ENCODE measurements around the gene ARMH4.
"Not testable (repeated sequence)": the region's sequence is repeated elsewhere in the genome, so short reads cannot be mapped to it uniquely, and the experiment has no call there.

The ARMH4 gene

DNA sequence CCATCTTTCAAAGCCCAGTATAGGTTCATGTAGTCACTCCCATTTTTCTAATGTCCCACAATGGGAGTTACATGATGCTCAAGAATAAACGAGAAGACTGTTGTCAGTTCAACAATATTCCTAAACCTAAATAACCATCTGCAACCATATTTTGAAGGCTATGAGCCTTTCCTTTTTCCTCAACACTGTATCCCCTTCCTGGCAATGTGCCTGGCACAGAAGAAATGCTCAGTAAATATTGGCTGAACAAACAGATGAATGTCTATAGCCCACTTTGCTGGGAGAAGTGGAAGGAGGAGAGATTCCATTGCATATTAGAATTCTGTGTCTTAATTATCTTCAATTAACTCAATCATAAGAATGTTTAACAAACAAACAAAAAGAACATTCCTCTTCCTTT lies 6.1 kb downstream of the ARMH4 start:
- no peak for DNase-seq (ENCODE audit: low read depth, low spot score)

DNA sequence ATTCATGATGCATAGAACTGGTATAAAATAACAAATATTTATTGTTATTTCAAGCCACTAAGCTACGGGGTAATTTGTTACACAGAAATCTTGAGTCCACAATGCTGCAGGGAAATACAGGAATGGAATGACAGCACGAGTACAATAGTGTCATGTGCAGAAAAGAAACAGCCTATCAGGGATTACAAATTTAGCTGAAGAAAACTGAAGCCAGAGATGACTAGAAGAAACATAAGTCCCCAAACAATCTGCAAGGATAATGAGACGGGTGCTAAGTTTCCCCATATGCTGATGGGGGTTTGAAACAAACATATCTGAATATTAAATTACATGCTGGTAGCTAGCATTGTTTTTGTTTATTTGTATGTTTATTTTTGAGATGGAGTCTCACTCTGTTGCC lies 8.9 kb downstream of the ARMH4 start:
- DNase-seq (ENCODE audit: low read depth, low spot score), result no peak

DNA sequence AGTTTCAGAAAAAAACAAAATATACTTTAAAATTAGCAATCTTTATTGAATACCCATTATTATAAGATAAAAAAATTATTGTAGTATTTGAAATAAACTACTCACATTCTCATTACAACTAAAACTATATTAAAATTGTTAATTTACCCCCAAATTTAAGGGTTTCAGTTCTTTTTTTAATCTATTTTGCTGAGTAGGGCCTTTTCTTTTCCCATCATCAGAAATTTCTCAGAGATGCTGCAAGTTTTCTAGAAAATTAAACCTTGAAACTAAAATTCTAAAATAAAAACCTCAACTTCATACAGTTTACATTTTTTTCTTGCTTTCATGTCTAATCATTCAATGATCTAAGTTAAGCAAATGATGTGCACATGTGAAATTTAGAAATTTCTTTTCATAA lies 10.1 kb downstream of the ARMH4 start:
- no peak for DNase-seq (ENCODE audit: low read depth, low spot score)

DNA sequence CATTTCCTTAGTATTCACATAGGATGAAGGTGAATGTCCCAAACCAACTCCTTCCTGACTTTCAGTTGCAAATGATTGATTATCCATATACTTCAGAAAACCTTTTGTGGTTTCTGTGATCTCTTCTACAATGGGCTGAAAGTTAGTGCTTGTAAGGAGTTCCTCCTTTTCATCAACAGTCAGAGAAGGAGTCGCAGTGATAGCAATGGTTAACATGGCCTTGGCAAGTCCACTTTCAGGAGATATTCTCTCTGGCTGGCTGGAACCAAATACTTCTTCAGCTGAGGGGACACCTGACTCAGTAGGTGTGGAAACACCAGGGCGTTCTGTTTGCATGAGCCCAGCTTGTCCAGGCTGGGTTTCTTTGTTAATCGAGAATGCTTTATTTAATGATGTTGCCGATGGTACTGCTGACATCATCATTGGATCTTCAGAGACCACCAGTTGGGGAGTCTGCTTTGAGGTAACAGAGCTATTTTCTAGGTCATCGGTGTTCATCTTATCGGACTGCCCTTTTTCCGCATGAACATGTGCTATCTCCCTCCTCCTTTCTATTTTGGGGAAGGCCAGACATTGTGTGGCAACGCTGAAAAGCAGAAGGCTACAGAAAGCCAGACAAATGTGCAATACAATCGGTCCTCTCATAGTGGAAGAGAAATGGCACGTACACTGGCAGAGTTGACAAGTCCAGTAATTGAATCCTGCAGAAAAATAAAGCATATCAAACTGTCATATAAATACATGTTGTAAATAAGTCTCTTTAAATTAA lies 13.1 kb downstream of the ARMH4 start:
- no peak for DNase-seq (ENCODE audit: low read depth, low spot score)

DNA sequence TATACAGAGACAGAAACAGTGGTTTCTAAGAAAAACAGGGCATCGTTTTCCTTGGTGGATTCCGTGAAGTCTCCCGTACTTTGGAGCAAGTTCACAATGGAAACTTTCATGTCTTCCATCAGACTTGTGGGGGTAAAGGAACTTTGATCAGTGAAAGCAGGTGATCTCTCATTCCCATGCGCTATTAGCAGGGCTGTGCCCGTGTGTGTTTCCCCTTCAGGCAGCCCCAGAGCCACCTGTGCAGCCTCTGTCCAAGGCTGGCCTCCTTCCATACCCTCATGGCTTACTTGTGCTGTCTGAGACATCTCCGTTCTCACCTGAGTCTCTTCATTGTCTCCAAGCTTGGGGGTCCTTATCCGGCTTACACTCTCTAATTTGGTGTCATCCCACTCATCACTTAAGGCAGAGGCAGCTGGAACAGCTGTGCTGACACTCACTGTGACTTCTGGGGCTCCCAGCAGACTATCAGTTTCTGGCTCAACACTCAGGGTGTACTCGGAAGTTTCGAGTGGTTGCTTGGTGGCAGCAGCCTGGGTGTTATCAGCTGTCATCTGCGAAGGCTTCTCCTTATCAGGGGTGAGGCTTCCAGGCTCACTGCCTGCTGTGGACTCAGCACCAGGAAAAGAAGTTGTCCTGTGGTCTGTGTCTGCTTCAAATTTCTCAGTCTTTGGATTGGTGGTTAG lies 13.8 kb downstream of the ARMH4 start:
- DNase-seq (ENCODE audit: low read depth, low spot score), result no peak

DNA sequence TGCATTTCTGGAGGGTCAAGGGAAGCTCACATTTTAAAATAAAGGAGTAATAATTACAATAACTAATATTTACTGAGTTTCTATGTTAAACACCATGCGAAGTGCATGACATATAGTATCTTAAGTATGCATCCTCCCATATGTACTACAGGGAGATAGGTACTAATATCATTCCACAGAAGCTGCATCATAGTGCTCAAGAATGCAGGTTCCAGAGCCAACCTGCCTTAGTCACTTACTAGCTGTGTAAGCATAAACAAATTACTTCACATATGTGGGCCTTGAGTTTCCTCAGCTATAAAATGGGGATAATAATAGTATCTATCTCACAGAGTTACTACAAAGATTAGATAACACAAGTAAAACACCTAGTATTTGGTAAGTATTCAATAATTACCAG lies 18.3 kb downstream of the ARMH4 start:
- DNase-seq (ENCODE audit: low read depth, low spot score), result no peak

DNA sequence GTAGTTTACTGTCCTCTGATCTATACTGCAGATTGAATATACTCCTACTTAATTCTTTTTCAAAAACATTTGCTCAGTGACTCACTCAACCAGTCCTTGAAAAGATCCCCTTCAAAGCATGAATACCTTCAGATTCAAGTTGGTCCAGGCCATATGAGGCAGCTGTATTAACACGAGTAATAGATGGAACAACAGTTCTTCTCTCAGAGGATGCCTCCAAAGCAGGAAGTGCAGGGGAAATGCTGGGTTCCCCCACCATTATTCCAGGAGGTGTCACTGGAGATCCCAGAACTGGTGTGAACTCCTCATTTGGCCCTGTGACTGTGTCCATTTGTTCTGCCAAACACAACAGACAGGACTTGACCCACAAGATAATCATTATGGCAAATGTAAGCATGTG lies 20.6 kb downstream of the ARMH4 start:
- DNase-seq (ENCODE audit: low read depth, low spot score), result no peak

DNA sequence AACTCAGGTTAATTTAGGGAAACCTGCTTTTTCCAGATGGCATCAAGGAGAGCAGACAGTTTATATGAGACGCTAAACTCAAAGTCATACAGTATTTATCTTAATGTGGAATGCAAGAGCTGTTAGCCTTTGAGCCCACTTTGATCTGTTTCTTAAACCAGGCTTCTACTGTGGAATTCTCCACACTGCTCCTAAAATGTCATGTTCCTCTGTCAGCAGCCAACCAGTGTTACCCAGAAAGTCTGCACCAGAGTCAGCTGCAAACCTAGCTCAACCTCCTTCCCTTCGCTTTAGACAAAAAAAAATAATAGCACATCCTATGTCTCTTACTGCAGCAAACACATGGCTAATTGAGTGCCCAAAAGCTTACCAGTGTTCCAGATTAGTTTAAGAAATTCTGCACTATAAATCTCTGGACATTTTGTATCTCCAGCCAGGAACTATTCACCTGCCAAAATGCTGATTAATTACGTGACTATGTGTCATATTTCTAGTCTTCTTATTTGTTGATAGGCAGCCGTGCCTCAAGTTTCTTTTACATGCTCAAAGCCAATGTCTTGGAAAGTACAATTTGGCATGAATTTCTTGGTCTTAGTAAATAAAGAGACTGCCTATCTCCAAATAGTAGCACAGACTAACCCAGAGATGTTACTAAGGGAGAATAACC lies 21.8 kb downstream of the ARMH4 start:
- no peak for DNase-seq (ENCODE audit: low read depth, low spot score)

DNA sequence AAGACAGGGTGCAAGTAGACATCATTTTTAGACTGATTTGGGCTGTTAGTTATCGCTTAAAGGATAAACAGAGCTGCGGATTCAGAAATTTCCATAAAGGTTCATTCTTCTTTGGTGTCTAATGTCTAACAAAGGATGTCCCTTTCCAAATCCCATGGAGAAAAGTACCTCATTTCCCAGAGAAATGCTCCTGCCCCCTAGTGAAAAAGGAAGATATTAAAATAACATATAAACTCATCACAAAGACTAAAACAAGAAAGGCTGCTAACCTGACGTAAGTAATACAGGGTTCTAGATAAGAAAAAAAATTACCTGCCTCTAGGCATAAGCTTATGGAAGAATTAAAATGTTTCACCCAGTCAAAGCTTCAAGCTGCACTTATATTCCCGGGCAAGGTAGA lies 22.8 kb downstream of the ARMH4 start:
- no peak for DNase-seq (ENCODE audit: low read depth, low spot score)

DNA sequence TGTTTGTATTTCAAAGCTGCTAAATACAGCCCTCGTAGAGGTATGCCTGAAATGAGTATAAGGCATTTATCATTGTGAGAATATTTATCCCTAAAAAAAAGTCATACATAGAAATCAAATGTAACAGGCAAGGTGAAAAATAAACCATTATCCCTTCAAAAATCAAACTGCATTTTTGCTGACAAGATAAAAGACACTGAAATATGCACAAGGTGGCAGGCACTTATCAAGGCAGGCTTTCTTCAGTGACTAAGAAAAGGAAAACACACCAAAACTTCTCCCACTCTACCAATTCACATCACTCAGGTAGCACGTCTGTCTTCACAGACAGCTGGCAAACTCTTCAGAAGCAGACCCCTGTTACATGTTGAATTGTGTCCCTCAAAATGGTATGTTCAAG lies 23.6 kb downstream of the ARMH4 start:
- no peak for DNase-seq (ENCODE audit: low read depth, low spot score)

DNA sequence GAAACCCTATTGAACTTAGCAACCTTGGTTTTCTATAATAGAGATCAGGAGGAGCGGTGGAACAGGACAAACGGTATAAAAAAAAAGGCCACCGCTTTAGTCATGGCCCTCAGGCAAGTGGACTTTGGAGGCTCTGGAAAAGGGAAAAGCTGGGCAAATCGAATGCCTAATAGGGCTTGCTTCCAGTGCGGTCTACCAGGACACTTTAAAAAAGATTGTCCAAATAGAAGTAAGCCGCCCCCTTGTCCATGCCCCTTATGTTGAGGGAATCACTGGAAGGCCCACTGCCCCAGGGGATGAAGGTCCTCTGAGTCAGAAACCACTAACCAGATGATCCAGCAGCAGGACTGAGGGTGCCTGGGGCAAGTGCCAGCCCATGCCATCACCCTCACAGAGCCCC lies 29.5 kb downstream of the ARMH4 start:
- DNase-seq (ENCODE audit: low read depth, low spot score), result not testable (repeated sequence)

DNA sequence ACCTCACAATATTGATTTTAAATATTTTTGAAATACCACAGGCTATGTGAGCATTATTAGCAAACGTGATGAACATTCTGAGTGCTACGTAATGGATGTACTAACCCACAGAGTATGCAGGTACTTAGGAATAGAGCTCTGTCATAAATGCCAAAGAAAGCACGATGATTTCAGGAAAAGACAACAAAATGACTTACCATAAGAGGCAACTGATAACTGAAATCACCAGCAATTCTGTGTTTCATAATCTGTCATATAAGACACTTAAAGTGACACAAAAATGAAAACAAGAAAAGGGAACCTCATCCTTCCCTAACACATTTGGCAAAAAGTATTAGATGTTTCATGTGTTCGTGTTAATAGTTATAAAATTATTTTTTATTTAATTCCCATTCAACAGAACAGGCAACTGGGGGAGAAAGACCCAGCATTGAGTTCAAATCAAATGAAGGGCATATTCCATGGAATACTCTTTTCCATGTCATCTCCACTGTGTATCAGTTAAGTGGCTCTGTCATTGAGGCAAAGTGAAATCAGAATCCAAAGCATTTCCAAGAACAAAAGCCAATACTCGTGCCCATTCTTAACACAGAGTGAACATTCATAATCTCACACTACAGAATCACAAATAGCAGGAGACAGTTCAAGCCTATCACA lies 30.4 kb downstream of the ARMH4 start:
- no peak for DNase-seq (ENCODE audit: low read depth, low spot score)

DNA sequence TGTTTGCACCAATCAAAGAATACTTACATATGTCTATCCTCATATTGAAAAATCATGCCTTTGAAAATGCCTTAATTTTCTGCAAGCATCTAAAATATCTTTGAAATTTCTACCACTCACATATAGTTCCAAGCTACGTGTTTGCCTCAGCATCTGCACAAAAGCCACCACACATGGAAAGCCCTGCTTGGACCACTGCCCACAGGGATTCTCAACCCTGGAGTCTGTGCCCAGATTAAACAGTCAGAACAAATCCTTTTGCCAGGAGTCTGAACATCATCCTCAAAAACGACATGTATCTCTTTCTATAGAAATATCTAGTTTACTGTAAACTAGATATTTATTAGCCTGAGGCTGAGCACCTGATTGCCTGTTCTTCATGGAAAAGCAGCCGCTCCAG lies 32.6 kb downstream of the ARMH4 start:
- DNase-seq (ENCODE audit: low read depth, low spot score), result no peak

DNA sequence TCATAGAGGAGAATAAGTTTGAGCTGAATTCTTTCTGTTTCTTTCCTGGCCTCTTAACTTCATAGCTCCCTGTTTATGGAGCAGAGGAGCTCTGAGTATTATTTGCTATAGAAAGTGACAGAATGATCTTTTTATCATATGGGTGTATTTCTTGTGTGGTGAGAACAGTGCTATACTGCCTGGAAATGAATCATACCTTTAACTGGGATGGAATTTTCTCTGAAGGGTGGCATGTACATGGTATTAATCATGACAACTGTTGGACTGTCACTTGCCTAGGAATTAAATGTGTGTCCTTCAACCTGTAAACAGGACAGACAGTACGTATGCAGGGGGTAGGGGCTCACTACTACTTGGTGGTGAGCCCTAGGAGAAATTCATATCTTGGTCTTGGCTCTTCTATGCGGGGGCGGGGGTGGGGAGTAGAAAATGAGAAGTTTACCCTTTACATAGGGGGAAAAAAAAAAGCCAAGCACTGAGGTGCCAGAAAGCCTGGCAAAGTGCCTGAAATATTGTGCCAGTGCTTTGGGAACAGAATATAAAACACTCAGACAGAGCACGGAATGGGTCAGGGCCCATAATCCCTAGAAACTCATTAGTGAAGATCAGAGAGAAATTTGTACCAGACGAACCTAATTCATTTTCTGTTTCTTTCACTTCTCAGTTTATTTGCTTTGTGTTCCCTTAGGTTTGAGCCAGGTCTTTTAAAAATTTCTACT lies 33.8 kb downstream of the ARMH4 start:
- DNase-seq (ENCODE audit: low read depth, low spot score), result no peak

DNA sequence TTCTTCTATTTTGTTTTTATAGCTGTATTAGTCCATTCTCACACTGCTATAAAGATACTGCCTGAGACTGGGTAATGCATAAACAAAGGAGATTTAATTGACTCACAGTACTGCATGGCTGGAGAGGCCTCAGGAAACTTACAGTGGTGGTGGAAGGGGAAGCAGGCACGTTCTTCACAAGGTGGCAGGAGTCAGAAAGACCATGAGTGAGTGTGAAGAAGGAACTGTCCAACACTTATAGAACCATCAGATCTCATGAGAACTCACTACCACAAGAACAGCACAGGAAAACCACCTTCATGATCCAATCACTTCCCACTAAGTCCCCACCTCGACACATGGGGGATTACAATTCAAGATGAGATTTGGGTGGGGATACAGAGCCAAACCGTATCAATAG lies 42.3 kb downstream of the ARMH4 start:
- no peak for DNase-seq (ENCODE audit: low read depth, low spot score)

DNA sequence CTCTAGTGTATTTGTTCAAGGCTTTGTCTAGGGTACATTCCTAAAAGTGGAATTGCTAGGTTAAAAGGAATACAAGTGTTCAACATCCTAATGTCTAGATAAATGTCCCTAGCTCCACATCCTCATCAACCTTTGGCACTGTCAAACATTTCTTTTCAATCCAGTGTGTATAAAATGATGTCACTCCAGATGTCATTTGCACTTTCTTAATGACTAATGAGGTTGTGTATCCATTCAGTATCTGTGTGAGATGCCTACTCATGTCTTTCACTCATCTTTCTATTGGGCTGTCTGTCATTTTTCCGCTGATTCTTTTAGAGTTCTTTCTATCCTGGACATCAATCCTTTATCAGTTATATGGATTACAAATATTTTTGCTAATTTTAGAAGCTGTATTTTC lies 43.3 kb downstream of the ARMH4 start:
- no peak for DNase-seq (ENCODE audit: low read depth, low spot score)

DNA sequence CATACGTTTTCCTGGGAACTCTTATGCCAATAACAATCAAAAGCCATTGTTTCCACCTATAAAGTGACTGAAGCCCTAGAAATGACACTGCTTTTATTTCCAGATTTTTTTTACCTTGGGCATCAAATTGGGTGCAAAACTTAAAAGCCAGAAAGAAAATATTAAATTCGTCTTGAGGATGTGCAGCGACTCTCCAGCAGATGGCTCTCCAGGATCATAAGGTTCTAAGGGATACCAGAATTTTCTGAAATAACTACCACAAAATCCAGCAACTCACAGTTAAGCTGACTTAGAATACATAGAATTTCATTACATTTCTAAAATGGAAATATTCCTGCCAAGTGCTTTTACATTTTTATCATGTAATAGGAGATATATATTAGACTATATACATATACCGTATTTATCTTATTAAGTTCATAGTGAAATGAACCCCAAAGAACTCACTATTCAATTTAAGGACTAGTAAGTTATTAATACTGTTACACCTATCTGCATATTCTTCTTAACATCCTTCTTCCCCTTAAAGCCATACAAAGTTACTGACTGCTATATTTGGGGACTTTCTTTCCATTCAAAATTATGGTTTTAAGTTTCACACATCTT lies 44.0 kb downstream of the ARMH4 start:
- peak; percentile 24 for DNase-seq (ENCODE audit: low read depth, low spot score)

DNA sequence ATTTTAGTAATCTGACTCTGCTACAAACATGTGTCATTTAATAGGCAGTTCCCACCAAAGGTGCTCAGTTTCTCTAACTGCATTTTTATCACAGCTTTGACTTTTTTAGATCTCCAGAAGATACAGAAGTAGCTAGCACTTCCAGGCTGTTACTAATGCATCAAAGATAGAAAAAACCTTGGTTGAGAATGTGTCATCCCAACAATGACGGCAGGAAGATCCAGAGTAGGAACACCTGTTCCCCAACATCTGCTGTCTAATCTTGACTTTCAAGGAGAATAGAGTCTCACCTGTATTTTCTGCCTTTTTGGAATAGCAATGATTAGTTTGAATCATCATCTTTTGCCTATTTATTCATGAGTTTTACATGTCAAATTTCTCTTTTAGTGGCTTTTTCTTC lies 45.0 kb downstream of the ARMH4 start:
- DNase-seq (ENCODE audit: low read depth, low spot score), result no peak

DNA sequence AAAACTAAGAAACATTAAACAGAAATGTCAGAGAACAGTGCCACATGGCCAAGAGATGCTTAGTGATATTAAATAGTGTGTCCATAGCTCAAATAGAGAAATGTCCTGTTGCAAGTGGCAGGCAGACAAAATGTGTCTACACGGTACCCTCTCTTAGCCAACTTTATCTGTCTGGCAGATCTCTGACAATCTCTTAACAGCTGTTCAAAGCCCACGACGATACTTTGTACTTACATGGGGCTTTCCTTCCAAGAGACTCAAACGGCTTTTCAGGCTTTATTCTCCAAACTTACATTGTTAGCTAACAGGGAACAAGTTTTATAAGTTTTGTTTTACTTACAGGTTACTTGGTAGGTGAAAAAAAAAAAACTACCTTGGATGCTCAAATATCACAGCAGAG lies 45.6 kb downstream of the ARMH4 start:
- no peak for DNase-seq (ENCODE audit: low read depth, low spot score)

DNA sequence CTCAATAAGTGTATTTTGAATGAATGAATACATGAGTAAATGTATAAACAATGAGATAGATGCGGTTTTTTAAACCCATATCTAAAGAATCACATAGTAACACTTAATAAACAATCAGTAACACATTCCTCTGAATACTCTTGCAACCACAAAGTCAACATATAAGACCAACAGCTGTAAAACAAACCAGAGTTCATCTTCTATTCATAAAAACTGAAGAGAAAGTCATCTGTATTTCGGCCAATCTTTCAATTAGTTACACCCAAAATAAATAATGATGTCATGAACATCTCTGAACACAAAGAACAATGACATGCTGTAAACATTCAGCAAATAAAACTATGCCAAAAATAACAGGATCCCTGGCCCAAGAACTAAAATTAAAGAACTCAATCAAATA lies 47.2 kb downstream of the ARMH4 start:
- no peak for DNase-seq (ENCODE audit: low read depth, low spot score)

DNA sequence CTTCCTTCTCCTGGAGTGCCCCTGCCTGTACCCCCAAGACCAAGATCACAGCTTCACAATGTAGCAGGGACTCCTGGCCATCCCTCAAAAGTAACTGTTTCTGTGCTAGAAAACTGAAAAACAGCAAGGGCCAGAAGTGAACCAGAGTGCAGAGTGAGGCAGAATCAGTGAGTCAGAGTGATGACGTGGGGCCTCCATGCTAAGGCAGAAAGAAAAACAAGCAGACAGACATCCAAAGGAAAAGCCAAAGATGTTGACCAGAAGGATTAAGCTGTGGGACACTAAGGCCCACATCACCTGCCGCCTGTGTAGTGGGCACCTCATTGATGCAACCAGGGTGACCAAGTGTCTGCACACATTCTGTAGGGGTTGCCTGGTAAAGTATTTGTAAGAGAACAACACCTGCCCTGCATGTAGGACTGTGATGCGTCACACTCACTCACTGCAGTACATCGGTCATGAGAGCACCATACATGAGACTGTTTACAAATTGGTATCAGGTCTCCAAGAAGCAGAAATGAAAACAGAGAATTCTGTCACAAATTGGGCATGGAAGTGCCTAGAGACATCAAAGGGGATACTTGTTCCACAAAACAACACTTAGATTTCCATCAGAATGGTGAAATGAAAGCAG lies 51.2 kb downstream of the ARMH4 start:
- no peak for DNase-seq (ENCODE audit: low read depth, low spot score)
